ENCODE results near the gene ZNF143. TPM values are rescaled to one million over a fixed set of nuclear protein-coding genes. Genes with fewer than 3 reads are reported as not detected.

Gene ZNF143
- total RNA-seq, 1 donor from 2014 or later = 30.3 TPM

- DNase-seq (ENCODE audit: low spot score) = no peak
- intact Hi-C loops (cut with micrococcal nuclease) = loop anchor here (1.0 to 5.0 kb wide), 7 partner anchors 9 to 1291 kb away; partner anchors contain the start of genes AMPD3 and ZBED5
- no peak overlapping the region for H3K4me3 Mint-ChIP-seq
These were observed 105.8 kb downstream of the ZNF143 start for GRCh38 chr11:9566561-9567063.

GRCh38 chr11:9567401-9567800, 106.6 kb downstream of the ZNF143 start:
- intact Hi-C loops (cut with micrococcal nuclease) = loop anchor here (5.0 kb wide), 2 partner anchors 890 to 1290 kb away; partner anchors contain the start of genes AMPD3 and ZBED5
- Mint-ChIP-seq H3K4me3 (no peak overlapping the region), H3K27ac (no peak overlapping the region), H3K4me1 (ENCODE audit: low read depth) (peaks cover 37% of the 10 kb centered on the region), H3K27me3 (ENCODE audit: insufficient read depth) (peaks cover 7% of the 10 kb centered on the region), H3K36me3 (ENCODE audit: low read depth) (peaks cover 2% of the 10 kb centered on the region), H3K9me3 (no peaks in the 10 kb centered on the region)
- DNase-seq (ENCODE audit: low spot score) = no peak

More at GRCh38 chr11:9566561-9567063, 105.8 kb downstream of the ZNF143 start:
- H3K4me1 Mint-ChIP-seq (ENCODE audit: low read depth) = peaks cover 37% of the 10 kb centered on the region
- H3K27me3 Mint-ChIP-seq (ENCODE audit: insufficient read depth) = peaks cover 6% of the 10 kb centered on the region
- peaks cover 5% of the 10 kb centered on the region for H3K9me3 Mint-ChIP-seq
- peak overlapping the region; percentile 82 for H3K27ac Mint-ChIP-seq
- peaks cover 5% of the 10 kb centered on the region for H3K36me3 Mint-ChIP-seq (ENCODE audit: low read depth)

GRCh38 chr11:9568161-9568853, 107.5 kb downstream of the ZNF143 start:
- Mint-ChIP-seq H3K27me3 (ENCODE audit: insufficient read depth) (peaks cover 7% of the 10 kb centered on the region), H3K4me3 (no peak overlapping the region), H3K4me1 (ENCODE audit: low read depth) (peaks cover 29% of the 10 kb centered on the region), H3K36me3 (ENCODE audit: low read depth) (no peaks in the 10 kb centered on the region), H3K9me3 (no peaks in the 10 kb centered on the region), H3K27ac (no peak overlapping the region)
- intact Hi-C loops (cut with micrococcal nuclease) = loop anchor here (5.0 kb wide), 2 partner anchors 889 to 1289 kb away; partner anchors contain the start of genes AMPD3 and ZBED5
- DNase-seq (ENCODE audit: low spot score) = no peak

- Mint-ChIP-seq H3K4me3 (no peak overlapping the region), H3K27ac (no peak overlapping the region), H3K36me3 (ENCODE audit: low read depth) (no peaks in the 10 kb centered on the region), H3K9me3 (no peaks in the 10 kb centered on the region), H3K4me1 (ENCODE audit: low read depth) (peaks cover 29% of the 10 kb centered on the region), H3K27me3 (ENCODE audit: insufficient read depth) (peaks cover 7% of the 10 kb centered on the region)
- DNase-seq (ENCODE audit: low spot score) = no peak
- intact Hi-C loops (cut with micrococcal nuclease) = loop anchor here (5.0 kb wide), 2 partner anchors 888 to 1288 kb away; partner anchors contain the start of genes AMPD3 and ZBED5
These were observed 108.2 kb downstream of the ZNF143 start for GRCh38 chr11:9568854-9569587.

- H3K27ac Mint-ChIP-seq = no peak overlapping the region
These were observed 108.9 kb downstream of the ZNF143 start for GRCh38 chr11:9569588-9570164.

GRCh38 chr11:9570313-9571025, 109.7 kb downstream of the ZNF143 start:
- Mint-ChIP-seq H3K36me3 (ENCODE audit: low read depth) (peaks cover 8% of the 10 kb centered on the region), H3K27ac (no peak overlapping the region), H3K4me1 (ENCODE audit: low read depth) (peaks cover 28% of the 10 kb centered on the region), H3K27me3 (ENCODE audit: insufficient read depth) (peaks cover 7% of the 10 kb centered on the region), H3K4me3 (no peak overlapping the region), H3K9me3 (no peaks in the 10 kb centered on the region)
- intact Hi-C loops (cut with micrococcal nuclease) = loop anchor here (5.0 to 10.0 kb wide), 3 partner anchors 568 to 1234 kb away; partner anchors contain the start of genes EIF4G2, NRIP3, RPL27A and TRIM66
- no peak for DNase-seq (ENCODE audit: low spot score)

More at GRCh38 chr11:9569588-9570164, 108.9 kb downstream of the ZNF143 start:
- no peak for DNase-seq (ENCODE audit: low spot score)
- intact Hi-C loops (cut with micrococcal nuclease) = loop anchor here (5.0 to 10.0 kb wide), 5 partner anchors 567 to 1288 kb away; partner anchors contain the start of genes AMPD3, EIF4G2, NRIP3 and RPL27A
- H3K4me3 Mint-ChIP-seq = no peak overlapping the region
- no peaks in the 10 kb centered on the region for H3K9me3 Mint-ChIP-seq
- peaks cover 7% of the 10 kb centered on the region for H3K27me3 Mint-ChIP-seq (ENCODE audit: insufficient read depth)
- H3K4me1 Mint-ChIP-seq (ENCODE audit: low read depth) = peaks cover 28% of the 10 kb centered on the region
- peaks cover 1% of the 10 kb centered on the region for H3K36me3 Mint-ChIP-seq (ENCODE audit: low read depth)

GRCh38 chr11:9571071-9571762, 110.4 kb downstream of the ZNF143 start:
- no peak for DNase-seq (ENCODE audit: low spot score)
- Mint-ChIP-seq H3K36me3 (ENCODE audit: low read depth) (peaks cover 14% of the 10 kb centered on the region), H3K4me1 (ENCODE audit: low read depth) (peaks cover 28% of the 10 kb centered on the region), H3K27me3 (ENCODE audit: insufficient read depth) (peaks cover 7% of the 10 kb centered on the region), H3K9me3 (no peaks in the 10 kb centered on the region), H3K27ac (no peak overlapping the region), H3K4me3 (peak overlapping the region; percentile 79)
- intact Hi-C loops (cut with micrococcal nuclease) = loop anchor here (5.0 to 10.0 kb wide), 3 partner anchors 569 to 1234 kb away; partner anchors contain the start of genes EIF4G2, NRIP3, RPL27A and TRIM66

GRCh38 chr11:9571763-9572115, 110.9 kb downstream of the ZNF143 start:
- intact Hi-C loops (cut with micrococcal nuclease) = loop anchor here (2.0 to 10.0 kb wide), 5 partner anchors 93 to 1233 kb away; partner anchors contain the start of genes DENND5A, EIF4G2, NRIP3 and RPL27A
- no peak for DNase-seq (ENCODE audit: low spot score)
- peaks cover 29% of the 10 kb centered on the region for H3K4me1 Mint-ChIP-seq (ENCODE audit: low read depth)
- H3K9me3 Mint-ChIP-seq = no peaks in the 10 kb centered on the region
- peak overlapping the region; percentile 79 for H3K4me3 Mint-ChIP-seq
- H3K36me3 Mint-ChIP-seq (ENCODE audit: low read depth) = peaks cover 16% of the 10 kb centered on the region
- H3K27ac Mint-ChIP-seq = no peak overlapping the region
- H3K27me3 Mint-ChIP-seq (ENCODE audit: insufficient read depth) = peaks cover 7% of the 10 kb centered on the region

GRCh38 chr11:9573052-9573774, 112.4 kb downstream of the ZNF143 start, which contains the start of gene WEE1:
WEE1 (plus strand) TSS chr11:9573670; CDS start chr11:9573934, 264 bp downstream.
- peak; percentile 99 for DNase-seq (ENCODE audit: low spot score)
- intact Hi-C loops (cut with micrococcal nuclease) = loop anchor here (1.0 to 10.0 kb wide), 9 partner anchors 28 to 1232 kb away; partner anchors contain the start of genes DENND5A, EIF4G2, NRIP3 and RPL27A
- Mint-ChIP-seq H3K9me3 (no peaks in the 10 kb centered on the region), H3K4me3 (peak within 1 kb of the TSS; percentile 93), H3K27ac (peak within 1 kb of the TSS; percentile 88), H3K4me1 (ENCODE audit: low read depth) (peaks cover 42% of the 10 kb centered on the region), H3K36me3 (ENCODE audit: low read depth) (peaks cover 29% of the 10 kb centered on the region), H3K27me3 (ENCODE audit: insufficient read depth) (peaks cover 7% of the 10 kb centered on the region)

- intact Hi-C loops (cut with micrococcal nuclease) = loop anchor here (1.0 to 10.0 kb wide), 10 partner anchors 27 to 1231 kb away; partner anchors contain the start of genes DENND5A, EIF4G2, NRIP3 and RPL27A
These were observed 113.2 kb downstream of the ZNF143 start for GRCh38 chr11:9573775-9574621.

More at GRCh38 chr11:9573775-9574621, 113.2 kb downstream of the ZNF143 start:
- DNase-seq (ENCODE audit: low spot score) = peak; percentile 19
- peaks cover 41% of the 10 kb centered on the region for H3K4me1 Mint-ChIP-seq (ENCODE audit: low read depth)
- H3K4me3 Mint-ChIP-seq = peak overlapping the region; percentile 93
- H3K27ac Mint-ChIP-seq = peak overlapping the region; percentile 88
- peaks cover 7% of the 10 kb centered on the region for H3K27me3 Mint-ChIP-seq (ENCODE audit: insufficient read depth)
- no peaks in the 10 kb centered on the region for H3K9me3 Mint-ChIP-seq
- H3K36me3 Mint-ChIP-seq (ENCODE audit: low read depth) = peaks cover 33% of the 10 kb centered on the region
